Neural cell (in vitro differentiated cells): ENCODE measurements around the gene EIF2B5. TPM values are rescaled to one million over a fixed set of nuclear protein-coding genes. Genes with fewer than 3 reads are reported as not detected.

Experiments
- H2AFZ ChIP-seq: fragments of 200-600, 300-800 bp; sonication (generic), shearing (Covaris generic); 2 replicates; pipeline ENCODE4 v1.6.0; 2014; ENCODE audit warnings: low read depth, mild to moderate bottlenecking, antibody characterized with exemption, low read length, moderate library complexity
- H3F3A ChIP-seq: fragments of 200-600 bp; shearing (Covaris generic); 2 replicates; pipeline ENCODE4 v1.6.1; 2016; ENCODE audit warnings: mild to moderate bottlenecking, moderate library complexity, mixed read lengths, antibody characterized with exemption, low read length; ENCODE audit not compliant: insufficient read depth, poor library complexity, severe bottlenecking
- H3K27ac ChIP-seq: fragments of 200-600, 300-800 bp; sonication (generic), shearing (Covaris generic); 2 replicates; pipeline ENCODE4 v1.5.1; 2014; ENCODE audit warnings: mild to moderate bottlenecking, low read length, moderate library complexity
- H3K27me3 ChIP-seq: fragments of 300-800, 200-600 bp; sonication (generic), shearing (Covaris generic); 2 replicates; pipeline ENCODE4 v1.6.0; 2014; ENCODE audit warnings: mild to moderate bottlenecking, low read depth, low read length, moderate library complexity; ENCODE audit not compliant: insufficient read depth
- H3K36me3 ChIP-seq: fragments of 300-800, 200-600 bp; sonication (generic), shearing (Covaris generic); 2 replicates; pipeline ENCODE4 v1.5.1; 2014; ENCODE audit warnings: mild to moderate bottlenecking, antibody characterized with exemption, low read length, moderate library complexity; ENCODE audit not compliant: insufficient read depth
- H3K4me2 ChIP-seq: fragments of 300-800, 200-600 bp; sonication (generic), shearing (Covaris generic); 2 replicates; pipeline ENCODE4 v1.6.0; 2014; ENCODE audit warnings: mild to moderate bottlenecking, low read length
- H3K4me3 ChIP-seq: fragments of 300-800, 200-600 bp; sonication (generic), shearing (Covaris generic); 2 replicates; pipeline ENCODE4 v1.5.1; 2014; ENCODE audit warnings: mild to moderate bottlenecking, low read length, moderate library complexity
- H3K79me2 ChIP-seq: fragments of 200-600 bp; shearing (Covaris generic); replicated peaks from 2 replicates; pipeline ENCODE4 v1.6.0; 2014; ENCODE audit warnings: mild to moderate bottlenecking, low read length, moderate library complexity; ENCODE audit not compliant: insufficient read depth
- H3K9ac ChIP-seq: fragments of 300-800, 200-600 bp; sonication (generic), shearing (Covaris generic); 2 replicates; pipeline ENCODE4 v1.6.1; 2016; ENCODE audit warnings: mild to moderate bottlenecking, low read length, mixed read lengths
- H3K9me2 ChIP-seq: fragments of 200-600 bp; shearing (Covaris generic); 2 replicates; pipeline ENCODE4 v1.6.1; 2016; ENCODE audit warnings: mild to moderate bottlenecking, low read length, mixed read lengths; ENCODE audit not compliant: insufficient read depth
- H3K9me3 ChIP-seq: fragments of 200-600, 300-800 bp; sonication (generic), shearing (Covaris generic); 2 replicates; pipeline ENCODE4 v1.6.1; 2016; ENCODE audit warnings: mild to moderate bottlenecking, mixed run types, low read length, moderate library complexity, mixed read lengths
- H4K20me1 ChIP-seq: fragments of 200-600 bp; shearing (Covaris generic); 2 replicates; pipeline ENCODE4 v1.6.1; 2016; ENCODE audit warnings: mild to moderate bottlenecking, mixed run types; ENCODE audit not compliant: insufficient read depth
- CTCF ChIP-seq: fragments of 450-650 bp; IDR thresholded peaks from 2 replicates; pipeline ENCODE4 v1.5.1; 2014; ENCODE audit warnings: antibody characterized with exemption, mild to moderate bottlenecking, moderate library complexity; ENCODE audit not compliant: poor library complexity, severe bottlenecking
- EP300 ChIP-seq: fragments of 450-650 bp; conservative IDR thresholded peaks from 2 replicates; pipeline ENCODE4 v1.6.1; 2014; ENCODE audit warnings: antibody characterized with exemption, mild to moderate bottlenecking, moderate library complexity; ENCODE audit not compliant: poor library complexity, severe bottlenecking
- EZH2 ChIP-seq: fragments of 200-600, 300-800 bp; shearing (Covaris generic), sonication (generic); IDR thresholded peaks from 2 replicates; pipeline ENCODE4 v1.6.1; 2014; ENCODE audit warnings: antibody characterized with exemption, low read length, borderline replicate concordance, mild to moderate bottlenecking; ENCODE audit not compliant: insufficient read depth, poor library complexity, severe bottlenecking
- MXI1 ChIP-seq: fragments of 450-650 bp; conservative IDR thresholded peaks from 2 replicates; pipeline ENCODE4 v1.6.1; 2014; ENCODE audit warnings: antibody characterized with exemption, mild to moderate bottlenecking; ENCODE audit not compliant: poor library complexity, severe bottlenecking
- POLR2AphosphoS5 ChIP-seq: IDR thresholded peaks from 2 replicates; pipeline ENCODE4 v1.6.1; 2012
- RAD21 ChIP-seq: fragments of 450-650 bp; conservative IDR thresholded peaks from 2 replicates; pipeline ENCODE4 v1.6.1; 2014; ENCODE audit warnings: antibody characterized with exemption, mild to moderate bottlenecking, moderate library complexity
- SMC3 ChIP-seq: fragments of 450-650 bp; conservative IDR thresholded peaks from 2 replicates; pipeline ENCODE4 v1.6.1; 2014; ENCODE audit warnings: antibody characterized with exemption, mild to moderate bottlenecking, moderate library complexity; ENCODE audit not compliant: poor library complexity
- TAF1 ChIP-seq: IDR thresholded peaks from 2 replicates; pipeline ENCODE4 v1.6.1; 2012; ENCODE audit warnings: low read depth
- polyA plus RNA-seq: library from polyadenylated mRNA; depleted of rRNA; stranded (reverse); fragments of >200 nt; gene quantifications from 2 replicates; pipeline ENCODE4 v1.2.3, GENCODE V29; 2014
- TF ChIP-seq, protein P1 (sequence below): IDR thresholded peaks from 2 replicates; pipeline ENCODE4 v1.6.1; 2012; ENCODE audit warnings: borderline replicate concordance

The EIF2B5 gene
- polyA plus RNA-seq, 1 donor from 2014 or later = 112 TPM

- H3K4me2 ChIP-seq = no peak overlapping the region
- TF ChIP-seq RAD21 (no peak), CTCF (no peak), EP300 (no peak), TAF1 (no peak), POLR2AphosphoS5 (no peak), MXI1 (no peak), SMC3 (no peak), EZH2 (no peak)
- TF ChIP-seq, protein P1, sequence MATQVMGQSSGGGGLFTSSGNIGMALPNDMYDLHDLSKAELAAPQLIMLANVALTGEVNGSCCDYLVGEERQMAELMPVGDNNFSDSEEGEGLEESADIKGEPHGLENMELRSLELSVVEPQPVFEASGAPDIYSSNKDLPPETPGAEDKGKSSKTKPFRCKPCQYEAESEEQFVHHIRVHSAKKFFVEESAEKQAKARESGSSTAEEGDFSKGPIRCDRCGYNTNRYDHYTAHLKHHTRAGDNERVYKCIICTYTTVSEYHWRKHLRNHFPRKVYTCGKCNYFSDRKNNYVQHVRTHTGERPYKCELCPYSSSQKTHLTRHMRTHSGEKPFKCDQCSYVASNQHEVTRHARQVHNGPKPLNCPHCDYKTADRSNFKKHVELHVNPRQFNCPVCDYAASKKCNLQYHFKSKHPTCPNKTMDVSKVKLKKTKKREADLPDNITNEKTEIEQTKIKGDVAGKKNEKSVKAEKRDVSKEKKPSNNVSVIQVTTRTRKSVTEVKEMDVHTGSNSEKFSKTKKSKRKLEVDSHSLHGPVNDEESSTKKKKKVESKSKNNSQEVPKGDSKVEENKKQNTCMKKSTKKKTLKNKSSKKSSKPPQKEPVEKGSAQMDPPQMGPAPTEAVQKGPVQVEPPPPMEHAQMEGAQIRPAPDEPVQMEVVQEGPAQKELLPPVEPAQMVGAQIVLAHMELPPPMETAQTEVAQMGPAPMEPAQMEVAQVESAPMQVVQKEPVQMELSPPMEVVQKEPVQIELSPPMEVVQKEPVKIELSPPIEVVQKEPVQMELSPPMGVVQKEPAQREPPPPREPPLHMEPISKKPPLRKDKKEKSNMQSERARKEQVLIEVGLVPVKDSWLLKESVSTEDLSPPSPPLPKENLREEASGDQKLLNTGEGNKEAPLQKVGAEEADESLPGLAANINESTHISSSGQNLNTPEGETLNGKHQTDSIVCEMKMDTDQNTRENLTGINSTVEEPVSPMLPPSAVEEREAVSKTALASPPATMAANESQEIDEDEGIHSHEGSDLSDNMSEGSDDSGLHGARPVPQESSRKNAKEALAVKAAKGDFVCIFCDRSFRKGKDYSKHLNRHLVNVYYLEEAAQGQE = no peak
- no peak overlapping the region for H3K27ac ChIP-seq
- H3K36me3 ChIP-seq = no peaks in the 10 kb centered on the region
- H3K79me2 ChIP-seq = no peaks in the 10 kb centered on the region
- H3K9me3 ChIP-seq = no peaks in the 10 kb centered on the region
- no peak overlapping the region for H3K9ac ChIP-seq
- H4K20me1 ChIP-seq = no peaks in the 10 kb centered on the region
- H3K9me2 ChIP-seq = no peaks in the 10 kb centered on the region
- H3K27me3 ChIP-seq = no peaks in the 10 kb centered on the region
- H3F3A ChIP-seq = no peaks in the 10 kb centered on the region
- H3K4me3 ChIP-seq = no peak overlapping the region
- H2AFZ ChIP-seq = no peak overlapping the region
Measured at GRCh38 chr3:184144505-184144904, 9.3 kb downstream of the EIF2B5 start.

- no peaks in the 10 kb centered on the region for H3K36me3 ChIP-seq
- H3K4me2 ChIP-seq = no peak overlapping the region
Measured at GRCh38 chr3:184145111-184145524, 10.0 kb downstream of the EIF2B5 start.

More at GRCh38 chr3:184145111-184145524, 10.0 kb downstream of the EIF2B5 start:
- no peaks in the 10 kb centered on the region for H3K27me3 ChIP-seq
- H3F3A ChIP-seq = no peaks in the 10 kb centered on the region
- no peak overlapping the region for H3K9ac ChIP-seq
- H3K4me3 ChIP-seq = no peak overlapping the region
- no peaks in the 10 kb centered on the region for H4K20me1 ChIP-seq
- no peaks in the 10 kb centered on the region for H3K79me2 ChIP-seq
- TF ChIP-seq CTCF (peak; percentile 33), SMC3 (no peak)
- no peaks in the 10 kb centered on the region for H3K9me2 ChIP-seq
- H3K27ac ChIP-seq = no peak overlapping the region
- H3K9me3 ChIP-seq = no peaks in the 10 kb centered on the region
- H2AFZ ChIP-seq = no peak overlapping the region
